ENCODE results near the gene ACKR3. TPM values are rescaled to one million over a fixed set of nuclear protein-coding genes. Genes with fewer than 3 reads are reported as not detected.

The ACKR3 gene
- polyA plus RNA-seq, 2 of the 4 experiments (the other 2 are of a cell fraction): 21.3 to 33.2 TPM

DNA sequence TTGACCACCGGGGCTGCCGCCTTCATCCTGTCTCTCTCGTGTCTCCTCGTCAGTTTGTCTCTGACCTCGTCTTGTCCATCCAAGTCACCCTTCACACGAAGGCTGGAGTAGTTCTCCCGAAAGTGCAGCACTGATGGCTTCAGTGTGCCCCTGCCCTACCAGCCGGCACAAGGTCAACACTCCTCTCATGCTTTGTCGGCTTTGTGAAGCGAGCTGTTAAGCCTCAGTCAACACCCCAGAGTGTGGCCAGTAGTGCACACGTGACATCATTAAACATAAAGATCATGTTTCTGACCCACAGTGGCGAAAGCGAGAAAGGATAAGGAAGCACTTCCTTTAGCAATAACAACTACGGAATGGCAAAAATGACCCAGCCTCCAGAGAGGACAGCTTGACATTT lies 23.2 kb downstream of the ACKR3 start:
- CTCF ChIA-PET: no interaction called here
- WGBS (ENCODE audit: missing lambda C conversion rate): 74% methylated on average over 14 of the region's 14 CpGs
- Histone ChIP-seq H3K4me1 (no peaks in the 10 kb centered on the region), H3K4me3 (no peak overlapping the region), H3K4me2 (no peak overlapping the region), H3K27ac (no peak overlapping the region), H3K9me3 (peaks cover 5% of the 10 kb centered on the region; the same call in 1 of the 3 replicates)
- POLR2A ChIA-PET: no interaction called here
- FAIRE-seq (no peak), DNase-seq (ENCODE audit: low read depth in 1 of 2, low spot score in 1 of 2) (no peak), ATAC-seq (no peak)
- TF ChIP-seq, protein P1, sequence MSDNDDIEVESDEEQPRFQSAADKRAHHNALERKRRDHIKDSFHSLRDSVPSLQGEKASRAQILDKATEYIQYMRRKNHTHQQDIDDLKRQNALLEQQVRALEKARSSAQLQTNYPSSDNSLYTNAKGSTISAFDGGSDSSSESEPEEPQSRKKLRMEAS (IDR thresholded peaks at IDR 0.05): no peak
- no peak for TF ChIP-seq GATA3 (IDR thresholded peaks at IDR 0.05; ENCODE audit: borderline replicate concordance)
- TF ChIP-seq FOXS1 (CRISPR knock-in tag; IDR thresholded peaks at IDR 0.05): no peak
- no peak for TF ChIP-seq HES2 (IDR thresholded peaks at IDR 0.05)
- TF ChIP-seq BCL3 (IDR thresholded peaks at IDR 0.05): no peak
- TF ChIP-seq REST (IDR thresholded peaks at IDR 0.05): no peak
- no peak for TF ChIP-seq NPAS2 (CRISPR knock-in tag; IDR thresholded peaks at IDR 0.05; ENCODE audit: borderline replicate concordance)
- TF ChIP-seq TFCP2L1 (CRISPR knock-in tag; IDR thresholded peaks at IDR 0.05): no peak
- TF ChIP-seq, protein P2, sequence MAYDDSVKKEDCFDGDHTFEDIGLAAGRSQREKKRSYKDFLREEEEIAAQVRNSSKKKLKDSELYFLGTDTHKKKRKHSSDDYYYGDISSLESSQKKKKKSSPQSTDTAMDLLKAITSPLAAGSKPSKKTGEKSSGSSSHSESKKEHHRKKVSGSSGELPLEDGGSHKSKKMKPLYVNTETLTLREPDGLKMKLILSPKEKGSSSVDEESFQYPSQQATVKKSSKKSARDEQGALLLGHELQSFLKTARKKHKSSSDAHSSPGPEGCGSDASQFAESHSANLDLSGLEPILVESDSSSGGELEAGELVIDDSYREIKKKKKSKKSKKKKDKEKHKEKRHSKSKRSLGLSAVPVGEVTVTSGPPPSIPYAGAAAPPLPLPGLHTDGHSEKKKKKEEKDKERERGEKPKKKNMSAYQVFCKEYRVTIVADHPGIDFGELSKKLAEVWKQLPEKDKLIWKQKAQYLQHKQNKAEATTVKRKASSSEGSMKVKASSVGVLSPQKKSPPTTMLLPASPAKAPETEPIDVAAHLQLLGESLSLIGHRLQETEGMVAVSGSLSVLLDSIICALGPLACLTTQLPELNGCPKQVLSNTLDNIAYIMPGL (CRISPR knock-in tag; IDR thresholded peaks at IDR 0.05; ENCODE audit: borderline replicate concordance): no peak
- no peak for TF ChIP-seq CHD2 (IDR thresholded peaks at IDR 0.05; ENCODE audit: low read length, partially characterized antibody)

DNA sequence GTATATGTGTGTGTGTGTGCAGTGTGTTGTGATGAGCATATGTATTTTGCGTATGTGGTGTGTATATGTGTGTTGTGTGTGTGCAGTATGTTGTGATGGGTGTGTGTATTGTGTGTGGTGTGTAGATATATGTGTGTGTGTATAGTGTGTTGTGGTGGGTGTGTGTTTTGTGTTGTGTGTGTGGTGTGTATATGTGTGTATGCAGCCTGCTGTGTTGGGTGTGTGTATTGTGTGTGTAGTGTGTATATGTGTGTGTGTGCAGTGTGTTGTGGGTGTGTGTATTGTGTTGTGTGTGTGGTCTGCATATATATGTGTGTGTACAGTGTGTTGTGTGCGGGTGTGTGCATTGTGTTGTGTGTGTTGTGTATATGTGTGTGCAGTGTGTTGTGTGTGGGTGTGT lies 23.9 kb downstream of the ACKR3 start:
- Histone ChIP-seq H3K4me2 (no peak overlapping the region), H3K4me1 (no peaks in the 10 kb centered on the region), H3K4me3 (no peak overlapping the region), H3K27ac (no peak overlapping the region), H3K9me3 (peaks cover 5% of the 10 kb centered on the region; the same call in 1 of the 3 replicates)
- FAIRE-seq: no peak
- no peak for ATAC-seq
- POLR2A ChIA-PET: no interaction called here
- TF ChIP-seq, protein P3, sequence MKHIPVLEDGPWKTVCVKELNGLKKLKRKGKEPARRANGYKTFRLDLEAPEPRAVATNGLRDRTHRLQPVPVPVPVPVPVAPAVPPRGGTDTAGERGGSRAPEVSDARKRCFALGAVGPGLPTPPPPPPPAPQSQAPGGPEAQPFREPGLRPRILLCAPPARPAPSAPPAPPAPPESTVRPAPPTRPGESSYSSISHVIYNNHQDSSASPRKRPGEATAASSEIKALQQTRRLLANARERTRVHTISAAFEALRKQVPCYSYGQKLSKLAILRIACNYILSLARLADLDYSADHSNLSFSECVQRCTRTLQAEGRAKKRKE (CRISPR knock-in tag; IDR thresholded peaks at IDR 0.05; ENCODE audit: low read depth): no peak
- TF ChIP-seq KDM5A (IDR thresholded peaks at IDR 0.05) (no peak), TFCP2L1 (CRISPR knock-in tag; IDR thresholded peaks at IDR 0.05) (no peak), ESRRA (IDR thresholded peaks at IDR 0.05; ENCODE audit: borderline replicate concordance, low read length) (no peak), HES2 (IDR thresholded peaks at IDR 0.05) (no peak), HDAC2 (IDR thresholded peaks at IDR 0.05) (no peak), POLR2A (IDR thresholded peaks at IDR 0.05; ENCODE audit: low read length) (no peak), CHD4 (IDR thresholded peaks at IDR 0.05; ENCODE audit: borderline replicate concordance) (no peak), MYC (IDR thresholded peaks at IDR 0.05; ENCODE audit: borderline replicate concordance, low read length) (no peak), ZFP36 (IDR thresholded peaks at IDR 0.05; ENCODE audit: borderline replicate concordance, partially characterized antibody) (no peak), ZNF302 (CRISPR knock-in tag; IDR thresholded peaks at IDR 0.05) (no peak), RCOR1 (IDR thresholded peaks at IDR 0.05; ENCODE audit: low read depth, low read length) (no peak), POLR2AphosphoS2 (conservative IDR thresholded peaks at IDR 0.05; ENCODE audit: low read length) (no peak), RFX5 (IDR thresholded peaks at IDR 0.05) (no peak), BCL3 (IDR thresholded peaks at IDR 0.05) (no peak), RNF2 (IDR thresholded peaks at IDR 0.05; ENCODE audit: borderline replicate concordance, low read depth) (no peak), ZC3H11A (IDR thresholded peaks at IDR 0.05) (no peak)
- TF ChIP-seq, protein P2 (CRISPR knock-in tag; IDR thresholded peaks at IDR 0.05; ENCODE audit: borderline replicate concordance): no peak
- TF ChIP-seq, protein P1 (IDR thresholded peaks at IDR 0.05): no peak
- DNase-seq (ENCODE audit: low read depth in 1 of 2, low spot score in 1 of 2): no peak
- 43% methylated on average over 2 of the region's 2 CpGs for WGBS (ENCODE audit: missing lambda C conversion rate)
- CTCF ChIA-PET: no interaction called here
